Measurements from ENCODE around the gene CHCHD6. TPM values are rescaled to one million over a fixed set of nuclear protein-coding genes. Genes with fewer than 3 reads are reported as not detected.

CHCHD6 gene
- total RNA-seq, 1 experiment from 2014 or later: 36.3 TPM

DNA sequence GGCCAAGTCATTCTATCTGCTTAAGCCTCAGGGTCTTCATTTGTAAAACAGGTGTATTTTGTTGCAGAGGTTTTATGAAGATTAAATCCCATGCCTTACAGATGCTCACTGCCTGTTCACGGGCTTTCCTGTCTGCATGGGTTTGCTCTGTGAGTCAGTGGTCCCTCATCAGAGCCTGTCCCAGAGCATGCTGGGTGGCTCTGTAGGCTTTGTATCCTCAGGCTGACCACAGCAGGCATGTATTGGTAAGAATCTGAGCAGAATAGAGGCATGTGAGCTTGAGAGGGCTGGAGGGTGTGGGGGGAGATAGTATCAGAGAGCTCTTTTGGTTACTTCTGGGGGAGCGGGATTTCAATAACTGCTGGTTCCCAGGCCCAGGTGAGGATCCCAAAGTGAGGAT is 233.5 kb downstream of the CHCHD6 start:
- no peaks in the 10 kb centered on the region for H3K9me3 ChIP-seq (ENCODE audit: control insufficient read depth in 1 of 2, insufficient read depth in 1 of 2, low read depth in 1 of 2, low read length in 2 of 2)
- DNase-seq (ENCODE audit: low read depth, low spot score): no peak
- no peaks in the 10 kb centered on the region for H3K36me3 ChIP-seq (ENCODE audit: control insufficient read depth in 1 of 2, insufficient read depth in 2 of 2, low read length in 2 of 2)
- no peaks in the 10 kb centered on the region for H3K4me1 ChIP-seq (ENCODE audit: control insufficient read depth in 1 of 2, insufficient read depth in 2 of 2, low read length in 2 of 2)
- no peak overlapping the region for H3K4me2 ChIP-seq (ENCODE audit: low read length)
- ChIA-PET POLR2A (no interaction called here), CTCF (no interaction called here), RAD21 (ENCODE audit: low non-redundant PET in 1 of 2, low total read pairs in 2 of 2, uncharacterized antibody in 2 of 2, unreplicated experiment in 2 of 2) (no interaction called here)
- no peaks in the 10 kb centered on the region for H3K27me3 ChIP-seq (ENCODE audit: insufficient read depth, low read length)
- H3K9me2 ChIP-seq (ENCODE audit: insufficient read depth): no peaks in the 10 kb centered on the region
- H4K20me1 ChIP-seq (ENCODE audit: insufficient read depth): no peaks in the 10 kb centered on the region
- no peak overlapping the region for H2AFZ ChIP-seq (ENCODE audit: low read depth, low read length, poor library complexity, severe bottlenecking)
- intact Hi-C loops (cut with micrococcal nuclease): no loop called here
- no peak for ATAC-seq
- TF ChIP-seq RAD21 (IDR thresholded peaks at IDR 0.05; ENCODE audit: low read depth): no peak
- no peak for TF ChIP-seq CBX3 (IDR thresholded peaks at IDR 0.05; ENCODE audit: low read depth)
- no peak for TF ChIP-seq FOSL1 (IDR thresholded peaks at IDR 0.05; ENCODE audit: low read depth)
- no peak for TF ChIP-seq EZH2 (IDR thresholded peaks at IDR 0.05)
- TF ChIP-seq YY1 (IDR thresholded peaks at IDR 0.05; ENCODE audit: extremely low read depth, insufficient replicate concordance, low read depth, low read length): no peak
- no peak for TF ChIP-seq SP1 (IDR thresholded peaks at IDR 0.05; ENCODE audit: low read depth)
- TF ChIP-seq ZFX (IDR thresholded peaks at IDR 0.05): no peak
- TF ChIP-seq, protein P1, sequence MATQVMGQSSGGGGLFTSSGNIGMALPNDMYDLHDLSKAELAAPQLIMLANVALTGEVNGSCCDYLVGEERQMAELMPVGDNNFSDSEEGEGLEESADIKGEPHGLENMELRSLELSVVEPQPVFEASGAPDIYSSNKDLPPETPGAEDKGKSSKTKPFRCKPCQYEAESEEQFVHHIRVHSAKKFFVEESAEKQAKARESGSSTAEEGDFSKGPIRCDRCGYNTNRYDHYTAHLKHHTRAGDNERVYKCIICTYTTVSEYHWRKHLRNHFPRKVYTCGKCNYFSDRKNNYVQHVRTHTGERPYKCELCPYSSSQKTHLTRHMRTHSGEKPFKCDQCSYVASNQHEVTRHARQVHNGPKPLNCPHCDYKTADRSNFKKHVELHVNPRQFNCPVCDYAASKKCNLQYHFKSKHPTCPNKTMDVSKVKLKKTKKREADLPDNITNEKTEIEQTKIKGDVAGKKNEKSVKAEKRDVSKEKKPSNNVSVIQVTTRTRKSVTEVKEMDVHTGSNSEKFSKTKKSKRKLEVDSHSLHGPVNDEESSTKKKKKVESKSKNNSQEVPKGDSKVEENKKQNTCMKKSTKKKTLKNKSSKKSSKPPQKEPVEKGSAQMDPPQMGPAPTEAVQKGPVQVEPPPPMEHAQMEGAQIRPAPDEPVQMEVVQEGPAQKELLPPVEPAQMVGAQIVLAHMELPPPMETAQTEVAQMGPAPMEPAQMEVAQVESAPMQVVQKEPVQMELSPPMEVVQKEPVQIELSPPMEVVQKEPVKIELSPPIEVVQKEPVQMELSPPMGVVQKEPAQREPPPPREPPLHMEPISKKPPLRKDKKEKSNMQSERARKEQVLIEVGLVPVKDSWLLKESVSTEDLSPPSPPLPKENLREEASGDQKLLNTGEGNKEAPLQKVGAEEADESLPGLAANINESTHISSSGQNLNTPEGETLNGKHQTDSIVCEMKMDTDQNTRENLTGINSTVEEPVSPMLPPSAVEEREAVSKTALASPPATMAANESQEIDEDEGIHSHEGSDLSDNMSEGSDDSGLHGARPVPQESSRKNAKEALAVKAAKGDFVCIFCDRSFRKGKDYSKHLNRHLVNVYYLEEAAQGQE (IDR thresholded peaks at IDR 0.05; ENCODE audit: low read depth): no peak
- no peak for TF ChIP-seq ELF1 (IDR thresholded peaks at IDR 0.05; ENCODE audit: borderline replicate concordance, low read depth)
- TF ChIP-seq SRF (IDR thresholded peaks at IDR 0.05; ENCODE audit: low read depth): no peak
- BruUV-seq (replicated peaks): no TSS peak
- no peaks in the 10 kb centered on the region for H3K79me2 ChIP-seq (ENCODE audit: insufficient read depth, low read length)
- H3K27ac ChIP-seq (ENCODE audit: low read depth, low read length): no peak overlapping the region
- H3K4me3 ChIP-seq (replicated peaks in 1 of 2; ENCODE audit: low read depth in 1 of 2, low read length in 2 of 2): no peak overlapping the region
- H3K9ac ChIP-seq (ENCODE audit: low read length): no peak overlapping the region

Measured in HCT116 (cell line).